Epithelial cell of proximal tubule (primary cell): Measurements from ENCODE around the gene DNMT1. TPM values are rescaled to one million over a fixed set of nuclear protein-coding genes. Genes with fewer than 3 reads are reported as not detected.

Experiments used
- DNase-seq: peaks from one replicate; pipeline ENCODE4 v3.0.0-alpha.2; 2011; ENCODE audit warnings: low read depth
- H3K4me3 ChIP-seq: 2 replicates; pipeline ENCODE4 v1.5.1; 2011; ENCODE audit warnings: low read depth, mild to moderate bottlenecking, low read length
- CTCF ChIP-seq: conservative IDR thresholded peaks from 2 replicates; pipeline ENCODE4 v1.5.1; 2012; ENCODE audit warnings: low read depth, mild to moderate bottlenecking, low read length
- total RNA-seq: library from RNA; depleted of rRNA; stranded (reverse); fragments of >200 nt; gene quantifications from 2 replicates; pipeline ENCODE4 v1.2.3, GENCODE V29; 2015

DNMT1 gene
- total RNA-seq, 1 donor from 2014 or later = 154 TPM

- TF ChIP-seq CTCF = no peak
- H3K4me3 ChIP-seq = no peak overlapping the region
- no peak for DNase-seq
Measured at GRCh38 chr19:10149427-10149826, 45.3 kb downstream of the DNMT1 start.

- no peak overlapping the region for H3K4me3 ChIP-seq
- no peak for TF ChIP-seq CTCF
Measured at GRCh38 chr19:10146142-10146541, 48.6 kb downstream of the DNMT1 start.

GRCh38 chr19:10145031-10145430 lies 49.7 kb downstream of the DNMT1 start:
- DNase-seq = no peak
- H3K4me3 ChIP-seq = no peak overlapping the region
- no peak for TF ChIP-seq CTCF

More at GRCh38 chr19:10146142-10146541, 48.6 kb downstream of the DNMT1 start:
- DNase-seq = no peak

GRCh38 chr19:10144361-10144760 lies 50.4 kb downstream of the DNMT1 start:
- no peak overlapping the region for H3K4me3 ChIP-seq
- TF ChIP-seq CTCF = no peak

GRCh38 chr19:10143681-10144080 lies 51.1 kb downstream of the DNMT1 start:
- no peak for DNase-seq
- no peak overlapping the region for H3K4me3 ChIP-seq
- no peak for TF ChIP-seq CTCF

More at GRCh38 chr19:10144361-10144760, 50.4 kb downstream of the DNMT1 start:
- no peak for DNase-seq

GRCh38 chr19:10142701-10143375 lies 51.9 kb downstream of the DNMT1 start:
- TF ChIP-seq CTCF = no peak
- H3K4me3 ChIP-seq = no peak overlapping the region

GRCh38 chr19:10141973-10142372 lies 52.8 kb downstream of the DNMT1 start:
- no peak overlapping the region for H3K4me3 ChIP-seq
- TF ChIP-seq CTCF = no peak
- DNase-seq = no peak

More at GRCh38 chr19:10142701-10143375, 51.9 kb downstream of the DNMT1 start:
- no peak for DNase-seq
